GM08714 (cell line): ENCODE results near the gene ZNF266.
A peak's percentile ranks its signal among the peaks of the same experiment; 100 is the strongest.

ENCODE experiments used
- H3K4me3 ChIP-seq: fragments of 200-500 bp; sonication (Bioruptor generic); 2 replicates; pipeline ENCODE4 v1.5.1; 2014; ENCODE audit warnings: mild to moderate bottlenecking, low read length, inconsistent platforms
- ZNF274 ChIP-seq: IDR thresholded peaks from 2 replicates; pipeline ENCODE4 v1.6.1; 2012; ENCODE audit warnings: mild to moderate bottlenecking, low read depth, low read length

Gene ZNF266

DNA sequence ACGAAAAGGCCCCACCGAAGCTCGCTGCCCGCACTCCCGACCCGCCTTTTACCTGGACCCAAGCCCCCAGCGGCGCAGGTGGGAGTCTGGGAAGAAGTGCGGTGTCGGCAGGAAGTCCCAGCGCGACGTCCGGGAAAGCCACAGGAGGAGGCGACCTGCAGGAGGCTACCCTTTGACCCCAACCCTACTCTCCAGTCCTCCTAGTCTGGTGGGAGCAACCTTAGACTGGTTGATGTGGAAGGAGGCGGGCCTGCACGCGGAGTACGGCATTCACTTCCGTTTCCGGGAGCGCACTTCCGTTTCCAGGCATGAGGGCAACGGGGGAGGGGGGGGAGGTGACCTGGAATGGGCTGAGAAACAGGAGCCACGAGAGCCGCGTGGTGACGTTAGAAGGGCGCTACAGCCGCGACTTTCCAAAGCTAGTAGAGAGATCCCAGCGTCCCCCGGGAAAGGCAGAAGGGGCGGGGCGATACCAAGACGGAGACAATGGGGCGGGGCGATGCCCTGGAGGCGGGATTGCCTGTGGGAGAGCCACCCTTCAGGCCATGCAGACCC lies 28.5 kb downstream of the ZNF266 start:
- TF ChIP-seq ZNF274: no peak
- peak overlapping the region; percentile 53; the same call in 1 of the 2 replicates for H3K4me3 ChIP-seq

GRCh38 chr19:9381361-9381785 lies 54.0 kb downstream of the ZNF266 start:
- TF ChIP-seq ZNF274: peak; percentile 99
- no peak overlapping the region for H3K4me3 ChIP-seq

DNA sequence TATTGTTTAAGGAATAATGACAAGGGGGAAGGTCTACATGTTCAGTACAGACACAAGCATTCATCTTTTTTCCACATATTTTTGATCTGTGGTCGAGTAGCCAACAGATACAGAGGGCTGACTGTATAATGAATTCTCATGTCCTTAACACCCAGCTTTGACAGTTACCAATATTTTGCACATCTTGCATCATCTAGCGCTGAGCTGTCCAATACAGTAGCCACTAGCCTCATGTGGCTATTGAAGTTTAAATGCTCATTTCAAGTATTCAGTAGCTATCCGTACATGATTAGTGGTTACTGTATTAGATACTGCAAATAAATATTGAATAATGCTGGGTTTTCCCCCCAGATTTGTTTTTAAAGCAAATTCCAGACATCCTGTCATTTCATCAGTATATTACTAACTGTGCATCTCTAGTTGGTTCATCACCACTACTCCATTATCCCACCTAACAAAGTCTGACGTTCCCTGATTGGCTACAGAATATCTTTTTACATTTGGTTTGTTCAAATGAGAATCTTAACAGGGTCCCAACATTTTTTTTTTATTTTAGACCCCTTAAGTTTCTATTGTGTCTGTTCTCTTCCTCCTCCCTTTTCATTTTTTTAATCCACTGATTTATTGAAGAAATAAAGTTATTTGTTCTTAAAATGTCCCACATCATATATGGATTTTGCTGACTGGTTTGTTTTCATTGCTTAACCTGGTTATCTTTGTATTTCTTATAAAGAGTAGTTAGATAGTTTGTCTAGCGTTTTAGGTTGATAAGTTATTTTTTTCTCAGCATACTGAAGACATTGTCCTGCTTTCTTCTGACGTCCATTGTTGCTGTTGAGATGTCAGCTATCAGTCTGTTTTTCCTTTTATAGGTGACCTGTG lies 64.4 kb downstream of the ZNF266 start:
- no peak for TF ChIP-seq ZNF274
- H3K4me3 ChIP-seq: no peak overlapping the region

DNA sequence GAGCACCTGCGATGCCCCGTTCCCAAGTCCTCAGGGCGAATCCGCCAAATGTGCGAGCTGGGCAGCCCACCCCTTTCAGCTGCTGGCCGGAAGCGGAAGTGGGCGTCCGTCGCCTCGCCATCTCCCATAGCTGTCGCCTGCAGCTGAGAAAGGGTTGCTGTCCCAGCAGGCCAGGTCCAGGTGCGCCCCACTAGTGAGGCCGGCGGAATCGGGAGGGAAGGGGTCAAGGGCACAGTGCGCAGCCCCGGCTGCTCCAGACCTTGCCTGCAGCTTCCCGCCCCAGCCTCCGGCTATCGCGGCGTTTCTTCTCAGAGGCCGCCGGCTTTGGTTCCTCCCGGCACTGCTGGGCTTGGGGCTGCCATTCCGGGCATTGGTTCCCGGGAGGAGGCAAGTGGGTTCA lies 72.5 kb downstream of the ZNF266 start, which contains the start of gene ZNF177:
Gene ZNF177 (plus strand): TSS at position 109 of the 400 bp plus-strand sequence. CDS start 15,299 bp downstream, outside the sequence.
- no peak for TF ChIP-seq ZNF274
- no peak within 1 kb of the TSS; the same call in 1 of the 2 replicates for H3K4me3 ChIP-seq
